RCC 7860 (cell line): ENCODE results near the gene RARB.

Experiments
- DNase-seq: peaks from one replicate; pipeline ENCODE4 v3.0.0-alpha.2; 2015; ENCODE audit warnings: low spot score
- FAIRE-seq: peaks from 2 replicates; lab custom pipeline; 2012; peaks lifted over from hg19 to GRCh38; lab: Jason Lieb, UNC

RARB gene

DNA sequence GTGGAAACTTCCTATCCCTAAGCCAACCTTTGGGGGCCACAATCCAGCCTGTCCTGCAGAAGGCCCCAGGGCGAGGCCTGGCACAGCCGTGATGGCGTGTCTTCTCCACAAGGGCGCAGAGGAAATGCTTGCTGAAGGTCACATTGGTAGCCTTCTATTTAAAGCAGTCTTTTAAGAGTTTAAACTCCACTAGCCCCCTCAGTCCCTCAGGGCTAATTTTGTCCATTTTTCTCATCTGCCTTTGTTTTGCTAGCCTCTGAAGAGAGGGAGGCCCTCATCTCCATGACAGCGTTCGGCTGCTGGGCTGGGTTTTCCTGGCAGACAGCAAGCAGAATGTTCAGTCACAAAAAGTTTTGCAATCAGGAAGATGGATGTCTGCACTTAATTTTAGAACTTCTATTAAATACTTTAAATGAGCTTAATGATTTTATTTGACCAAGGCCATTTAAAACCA is 40.8 kb downstream of the RARB start:
- FAIRE-seq (no peak), DNase-seq (no peak)

DNA sequence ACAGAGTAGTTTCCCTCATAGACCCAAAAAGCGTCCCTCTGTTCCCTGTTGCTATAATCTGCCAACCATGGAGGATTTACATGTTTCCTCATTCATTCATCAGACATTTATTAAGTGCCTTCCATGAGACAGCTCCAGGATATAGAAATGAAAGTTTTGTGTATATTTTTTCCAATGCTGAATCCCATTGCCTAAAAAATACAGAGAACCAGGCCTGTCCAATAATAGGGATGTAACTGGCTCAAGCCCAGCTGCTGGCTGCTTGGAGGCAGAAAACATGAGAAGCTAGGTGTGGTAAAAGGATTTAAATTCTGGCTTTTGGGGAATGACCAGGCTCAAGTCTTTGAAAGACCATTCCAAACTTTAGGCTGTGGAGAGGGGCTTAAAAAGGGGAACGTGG is 41.5 kb downstream of the RARB start:
- FAIRE-seq (no peak), DNase-seq (no peak)

DNA sequence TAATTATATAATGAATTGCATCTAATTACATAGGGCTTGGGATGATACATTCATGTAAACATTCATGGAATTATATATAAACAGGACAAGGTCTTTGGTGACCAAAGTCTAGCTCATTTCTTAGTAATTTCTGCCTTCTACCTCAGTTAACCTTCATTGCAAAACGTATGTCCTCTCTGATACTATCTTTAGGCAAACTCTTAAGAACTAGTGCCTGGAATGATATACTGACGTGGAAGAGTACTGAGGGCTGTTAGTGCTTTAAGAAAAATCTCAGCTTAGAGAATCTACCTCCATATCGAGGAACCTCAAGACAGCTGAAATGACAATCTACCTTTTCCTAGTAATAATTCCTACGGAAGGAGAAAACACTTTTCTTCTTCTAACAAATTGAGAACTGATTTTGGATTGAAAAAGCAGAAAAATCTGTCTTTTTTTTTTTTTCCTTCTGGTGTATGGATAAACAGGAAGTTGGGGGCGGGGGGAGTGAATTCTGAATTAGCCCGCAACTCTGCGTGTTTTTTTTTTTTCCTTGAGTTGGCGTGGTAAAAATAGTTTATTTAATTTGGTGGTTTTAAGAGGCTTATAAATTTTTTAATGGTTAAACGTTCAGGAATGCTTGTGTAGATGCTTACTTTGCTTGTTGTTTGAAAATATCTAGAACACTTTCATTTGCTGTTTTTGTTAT is 43.2 kb downstream of the RARB start:
- DNase-seq (no peak), FAIRE-seq (no peak)

DNA sequence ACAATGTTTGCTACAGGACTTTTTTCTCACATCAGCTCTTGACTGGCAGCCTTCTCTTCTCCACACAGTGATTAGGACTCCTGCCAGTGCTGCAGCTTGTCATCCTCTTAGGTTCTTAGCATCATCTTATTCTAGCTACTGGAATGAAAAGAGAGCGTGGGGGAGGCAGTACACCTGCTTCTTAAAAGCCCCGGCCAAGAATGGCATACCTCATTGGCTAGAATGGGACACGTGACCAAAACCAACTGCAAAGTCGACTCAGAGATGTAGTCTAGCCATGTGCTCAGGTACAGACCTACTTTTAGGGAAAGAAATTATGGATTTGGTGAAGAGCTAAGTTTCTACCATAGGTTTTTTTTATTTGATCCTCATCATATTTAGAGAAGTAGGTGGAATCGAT is 44.1 kb downstream of the RARB start:
- DNase-seq, result no peak
- FAIRE-seq, result no peak

DNA sequence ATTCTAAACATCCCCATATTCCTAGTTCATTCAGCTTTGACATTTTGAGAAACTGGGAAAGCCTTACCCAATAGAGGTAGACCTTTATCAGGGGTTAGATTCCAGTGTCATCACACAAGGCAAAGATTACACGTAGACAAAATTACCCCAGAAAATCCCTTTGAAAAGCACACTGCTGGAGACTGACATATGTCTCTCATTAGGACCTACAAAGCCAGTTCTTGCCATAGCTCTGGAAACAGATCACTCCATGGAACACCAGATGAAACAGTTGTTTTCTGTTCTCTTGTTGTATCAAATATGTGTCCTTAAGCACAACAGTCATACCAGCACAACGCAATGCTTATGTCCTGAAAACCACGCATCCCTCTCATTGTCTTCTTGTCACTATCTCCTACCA is 44.7 kb downstream of the RARB start:
- no peak for DNase-seq
- FAIRE-seq, result no peak

DNA sequence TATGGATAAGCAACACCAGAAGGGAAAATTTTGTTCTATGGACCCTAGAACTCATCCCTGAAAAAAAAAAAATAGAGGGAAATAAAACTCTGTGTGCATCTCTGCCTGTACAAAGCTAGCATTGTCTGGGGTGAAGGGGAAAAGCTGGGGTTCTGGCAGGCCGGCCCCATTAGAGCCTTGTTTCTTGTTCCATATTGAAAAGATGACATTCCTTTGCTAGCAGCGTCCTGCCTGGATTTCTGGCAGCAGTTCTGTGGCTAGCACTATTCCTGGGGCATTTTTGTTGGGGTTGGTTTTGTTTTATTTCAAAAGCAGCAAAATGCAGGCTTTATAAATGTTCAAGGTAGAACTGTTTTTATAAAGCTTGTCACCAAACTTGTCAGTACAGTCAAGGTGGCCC is 45.2 kb downstream of the RARB start:
- no peak for FAIRE-seq

DNA sequence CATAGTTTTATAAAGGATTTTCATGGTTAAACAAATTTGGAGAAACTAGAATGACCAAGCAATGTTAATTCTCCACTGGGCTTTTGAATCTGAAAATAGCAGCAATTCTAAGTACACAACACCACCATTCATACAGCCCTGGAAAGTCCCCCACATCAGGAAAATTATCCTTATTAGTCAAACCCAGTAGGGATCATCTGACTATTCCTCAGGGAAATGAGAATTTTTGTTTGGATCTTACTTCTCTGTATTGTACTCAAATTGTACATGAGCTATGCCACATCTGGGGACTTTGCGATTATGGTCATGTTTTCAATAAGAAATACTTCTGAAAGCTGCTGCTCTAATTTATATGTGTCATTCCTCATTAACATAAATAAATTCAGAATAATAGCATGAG is 46.0 kb downstream of the RARB start:
- FAIRE-seq, result no peak
- no peak for DNase-seq

More for the DNA sequence above, 45.2 kb downstream of the RARB start:
- no peak for DNase-seq

DNA sequence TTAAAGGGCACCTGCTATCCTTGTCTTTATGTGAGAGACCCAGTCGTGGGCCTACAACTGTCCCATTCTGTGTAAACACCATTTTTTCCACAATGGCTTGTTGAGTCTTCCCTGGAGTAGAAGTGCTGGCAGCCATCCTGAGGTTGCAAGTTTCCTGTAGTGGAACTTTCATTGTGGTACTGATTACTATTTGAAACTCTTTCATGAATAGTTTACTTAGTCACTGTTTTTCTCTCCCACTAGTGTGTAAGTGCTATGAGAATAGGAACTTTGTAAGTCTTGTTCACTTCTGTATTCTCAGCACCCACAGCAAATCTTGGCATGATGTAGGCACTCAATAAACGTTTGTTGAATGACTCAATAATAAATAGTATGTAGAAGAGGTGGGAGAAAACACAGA is 48.6 kb downstream of the RARB start:
- no peak for FAIRE-seq
- DNase-seq, result no peak

DNA sequence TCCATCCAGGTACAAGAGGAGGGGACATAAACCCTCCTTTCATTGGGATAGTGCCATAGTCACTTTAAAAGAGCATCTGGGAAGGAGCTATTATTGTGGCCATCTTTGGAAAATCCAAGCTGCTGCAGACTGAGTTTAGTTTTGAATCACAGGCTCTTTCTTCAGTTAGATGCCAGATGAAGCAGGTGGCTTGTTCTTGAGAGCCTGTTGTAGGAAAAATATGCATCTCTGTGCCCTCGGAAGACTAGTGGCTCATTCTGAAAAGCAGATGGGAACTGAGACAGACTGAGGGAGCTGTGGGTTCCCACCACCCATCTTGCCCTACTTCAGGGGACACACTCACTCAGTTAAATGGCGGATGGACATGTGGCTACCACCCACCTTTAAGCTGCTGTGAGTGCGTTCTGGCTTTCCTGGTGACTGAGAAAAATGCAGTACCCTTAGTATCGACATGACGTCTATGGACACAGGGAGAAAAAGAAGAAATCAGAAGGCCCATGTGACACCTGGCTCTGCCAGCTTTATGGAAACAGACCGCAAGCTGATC is 50.2 kb downstream of the RARB start:
- FAIRE-seq, result no peak
- no peak for DNase-seq

DNA sequence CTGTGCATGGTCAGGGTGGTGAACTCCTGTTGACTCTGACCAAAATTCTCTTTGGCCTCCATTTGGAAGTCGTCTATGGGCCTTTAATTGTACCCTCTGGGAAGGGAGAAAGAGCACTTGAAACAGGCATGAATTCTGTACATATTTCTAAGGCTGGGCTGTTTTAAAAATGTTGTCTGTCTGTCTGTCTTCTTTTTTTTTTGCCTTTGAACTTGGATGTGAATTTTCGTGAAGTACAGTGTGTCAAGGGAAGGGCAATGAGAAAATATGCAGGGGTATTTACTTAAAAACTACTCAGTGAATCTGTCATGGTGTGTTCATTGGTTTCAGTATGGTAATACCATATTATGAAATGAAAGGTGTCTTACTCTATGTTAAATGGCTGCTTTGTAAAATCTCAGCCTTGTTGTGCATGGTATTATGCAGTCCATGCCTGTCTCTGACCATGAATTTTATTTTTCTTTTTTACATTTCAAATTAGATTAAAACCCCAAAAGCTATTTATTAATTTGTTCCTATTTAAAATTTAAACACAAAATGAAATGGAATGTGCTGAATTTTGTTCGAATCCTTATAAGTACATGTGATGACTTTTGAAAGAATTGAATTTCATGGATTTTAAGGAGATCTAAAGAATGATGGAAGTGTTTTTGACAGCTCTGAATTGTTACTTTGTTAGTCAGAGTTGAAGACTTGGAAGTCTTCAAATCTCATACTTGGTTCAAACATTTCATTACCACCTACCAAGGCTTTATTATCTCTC is 51.1 kb downstream of the RARB start:
- no peak for FAIRE-seq
- no peak for DNase-seq

DNA sequence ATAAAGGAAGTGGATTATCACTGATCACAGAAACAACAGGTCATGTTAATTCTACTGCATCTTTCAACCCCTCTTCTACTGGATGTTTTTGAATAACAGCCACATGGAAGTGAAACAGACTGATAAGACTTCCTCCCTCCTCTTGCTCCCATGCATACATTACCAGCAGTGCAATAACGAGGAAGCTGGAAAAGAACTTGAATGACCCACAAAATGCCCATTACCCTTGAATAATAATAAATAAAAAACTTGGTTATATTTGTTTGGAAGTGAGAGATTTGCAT is 51.6 kb downstream of the RARB start:
- DNase-seq, result no peak
- no peak for FAIRE-seq

DNA sequence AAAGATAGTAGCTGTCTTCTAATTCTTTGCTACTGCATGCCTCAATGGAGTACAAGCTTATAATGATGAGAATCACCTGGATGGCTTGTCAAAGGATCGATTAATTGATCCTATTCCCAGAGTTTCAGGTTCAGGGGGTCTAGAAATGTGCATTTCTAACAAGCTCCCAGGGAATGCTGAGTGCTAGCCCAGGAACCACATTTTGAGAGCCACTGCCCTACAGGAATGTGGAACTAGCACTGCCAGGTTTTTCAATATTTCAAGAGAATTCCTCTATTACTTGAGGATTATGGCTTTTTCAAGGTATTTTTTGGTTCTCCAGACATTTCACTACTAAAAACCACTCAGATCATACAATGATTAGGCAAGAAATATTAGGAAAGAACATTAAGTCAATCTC is 52.7 kb downstream of the RARB start:
- FAIRE-seq (no peak), DNase-seq (no peak)

DNA sequence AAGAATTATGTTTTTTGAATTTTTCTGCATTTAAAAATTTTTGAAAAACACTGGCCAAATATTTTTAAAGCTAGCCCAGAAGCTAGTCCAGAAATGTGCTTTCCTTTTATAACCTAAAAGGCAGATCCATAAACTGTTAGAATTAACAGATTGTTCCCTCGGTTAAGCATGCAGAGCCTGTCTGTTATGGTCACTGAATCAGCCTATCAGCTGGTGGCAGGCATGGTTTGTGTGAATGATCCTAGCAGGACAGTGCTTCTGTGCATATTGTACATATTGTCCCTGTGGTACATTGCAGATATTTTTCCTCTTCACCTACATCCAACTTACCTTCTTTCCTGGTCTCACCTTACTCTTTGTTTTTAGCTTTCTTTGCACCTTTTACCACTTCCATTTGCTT is 53.3 kb downstream of the RARB start:
- DNase-seq (no peak), FAIRE-seq (no peak)

DNA sequence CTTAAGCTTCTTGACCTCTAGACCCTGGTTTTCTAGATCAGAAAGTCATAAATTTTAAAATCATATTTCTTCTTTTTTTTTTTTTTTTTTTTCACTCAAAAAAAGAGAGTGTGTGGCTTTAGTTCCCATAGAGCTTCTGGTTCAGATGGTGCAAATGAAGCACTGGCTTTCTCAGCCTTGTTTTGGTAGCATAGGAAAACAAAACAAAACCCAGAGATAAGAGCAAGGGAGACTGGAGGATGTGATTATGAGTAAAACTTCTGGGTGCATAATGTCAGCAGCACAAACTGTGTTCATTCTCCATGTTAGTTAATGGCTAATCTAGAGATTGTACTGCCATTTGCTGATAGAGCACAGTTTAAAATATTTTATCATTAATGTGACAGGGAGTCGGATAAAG is 55.4 kb downstream of the RARB start:
- FAIRE-seq (no peak), DNase-seq (peak; percentile 45)

DNA sequence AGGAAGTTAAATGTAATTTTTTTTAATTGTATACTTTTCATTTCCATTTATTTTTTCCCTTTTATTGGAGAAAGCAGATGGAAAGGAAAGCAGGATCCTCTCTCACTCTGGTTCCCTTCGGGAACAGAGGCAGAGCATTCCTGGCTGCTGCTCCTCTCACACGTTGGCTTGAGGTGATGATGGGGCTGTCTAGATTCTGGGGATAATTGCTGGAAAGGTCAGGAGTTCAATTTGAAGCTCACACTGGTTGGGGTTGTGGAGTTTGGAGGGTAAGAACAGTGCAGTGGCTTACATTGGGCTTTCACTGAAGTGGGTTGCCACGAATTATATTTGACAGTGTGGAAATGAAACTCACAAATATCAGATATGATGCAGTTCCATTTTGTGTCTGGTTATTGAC is 57.6 kb downstream of the RARB start:
- FAIRE-seq (no peak), DNase-seq (no peak)

DNA sequence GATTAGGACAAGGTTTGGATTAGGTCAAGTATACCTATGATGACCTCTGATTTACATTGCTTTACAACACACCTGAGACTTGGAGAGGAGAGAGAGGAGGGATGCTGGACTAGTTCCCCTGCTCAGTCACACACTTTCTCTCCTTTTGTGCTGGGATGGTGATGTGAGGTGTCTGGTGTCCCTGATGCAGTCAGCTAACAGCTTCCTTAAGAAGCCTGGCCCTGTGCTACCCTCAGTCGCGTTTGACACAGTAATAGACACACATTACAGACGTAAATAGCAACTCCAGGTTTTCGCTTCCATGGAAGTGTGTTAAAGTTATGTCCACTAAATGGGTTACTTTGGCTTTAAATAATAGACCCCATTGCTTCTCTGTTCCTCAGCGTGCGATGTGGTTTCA is 58.9 kb downstream of the RARB start:
- FAIRE-seq (no peak), DNase-seq (no peak)

DNA sequence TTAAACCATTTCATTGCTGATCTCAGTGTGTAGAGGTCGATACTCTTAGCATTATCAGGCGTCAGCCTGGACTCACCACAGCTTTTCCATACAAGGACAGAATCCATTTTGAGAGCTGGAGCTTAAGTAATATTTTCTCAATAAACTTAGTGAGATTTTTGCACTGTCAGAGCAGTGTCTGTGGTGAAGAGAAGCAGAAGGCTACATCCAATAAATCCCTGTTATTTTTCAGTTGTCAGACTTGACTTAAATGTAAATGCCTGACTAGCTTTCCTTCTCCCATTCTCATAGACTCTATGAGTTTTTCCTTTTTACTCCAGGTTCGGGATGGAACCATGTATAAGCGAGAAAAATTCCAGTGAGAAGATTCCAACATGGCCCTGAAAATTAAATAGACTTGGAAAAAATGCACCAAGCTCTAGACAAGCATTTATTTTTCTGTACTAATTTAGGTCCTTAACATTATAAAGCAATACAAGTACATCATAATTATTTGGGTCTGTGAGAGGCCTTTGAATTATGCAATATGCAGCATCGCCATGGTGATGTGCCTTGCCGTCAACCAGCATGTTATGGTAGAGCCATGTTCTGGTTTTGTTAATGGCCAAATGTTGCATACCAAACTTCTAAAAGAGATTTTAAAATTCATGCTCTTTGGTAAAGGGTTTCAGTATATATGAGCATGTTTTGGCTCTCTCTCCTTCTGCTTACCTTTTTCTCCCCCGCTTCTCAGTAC is 62.0 kb downstream of the RARB start:
- no peak for FAIRE-seq
- no peak for DNase-seq

DNA sequence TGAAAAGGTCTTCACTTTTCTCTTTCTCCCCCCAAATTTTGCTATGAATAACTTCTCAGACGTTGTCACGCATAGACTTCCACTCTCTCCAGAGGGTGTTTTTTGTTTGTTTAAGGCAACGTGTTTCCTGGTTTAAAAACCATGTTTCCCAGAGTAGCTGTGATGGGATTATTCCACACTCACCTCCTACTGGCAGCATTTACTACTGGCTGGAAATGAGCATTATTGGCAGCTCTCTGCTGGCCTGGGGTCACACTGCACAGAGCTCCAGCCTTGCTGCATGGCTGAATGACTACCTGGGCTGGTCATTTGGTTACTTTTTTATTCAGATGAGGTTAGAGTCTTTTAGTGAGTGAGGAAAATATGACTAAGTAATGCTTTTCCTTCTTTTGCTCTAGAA is 65.2 kb downstream of the RARB start:
- FAIRE-seq, result no peak
- peak; percentile 77 for DNase-seq

DNA sequence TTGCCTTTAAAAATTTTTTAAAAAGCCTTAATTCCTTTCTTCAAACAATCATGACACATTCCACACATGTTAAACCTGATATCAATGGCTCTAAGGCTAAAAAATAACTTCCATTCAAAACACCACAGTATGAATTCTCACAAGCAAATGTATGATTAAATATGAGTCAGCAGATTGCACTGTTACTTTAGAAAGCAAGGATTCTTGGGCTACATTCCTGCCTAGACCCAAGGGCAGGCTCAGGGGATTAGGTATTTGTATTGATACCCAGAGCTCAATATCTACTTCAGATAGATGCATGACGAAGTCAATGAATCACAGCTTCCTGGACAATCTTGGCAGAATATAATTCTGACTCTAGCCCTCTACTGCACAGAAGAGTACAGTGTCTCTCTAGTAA is 65.7 kb downstream of the RARB start:
- peak; percentile 88 for DNase-seq
- peak; percentile 11 for FAIRE-seq

DNA sequence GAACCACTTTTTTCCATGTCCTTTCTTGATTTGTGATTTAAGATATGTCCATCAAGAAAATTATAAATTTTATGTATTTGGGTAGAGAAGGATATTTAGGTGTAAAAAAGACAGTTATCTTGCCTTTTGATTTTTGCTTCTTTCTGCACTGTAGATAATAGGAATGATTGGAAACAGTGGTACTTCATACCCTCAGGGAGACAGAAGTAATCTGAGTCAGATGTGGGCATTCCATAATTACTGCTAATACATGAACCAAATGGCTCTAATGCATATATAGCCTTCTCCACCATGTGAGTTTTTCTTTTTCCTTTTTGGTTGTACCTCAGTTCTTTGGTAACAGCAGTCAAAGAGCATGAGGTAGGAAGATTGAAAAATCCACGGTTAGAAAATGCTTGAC is 67.2 kb downstream of the RARB start:
- FAIRE-seq (no peak), DNase-seq (no peak)

DNA sequence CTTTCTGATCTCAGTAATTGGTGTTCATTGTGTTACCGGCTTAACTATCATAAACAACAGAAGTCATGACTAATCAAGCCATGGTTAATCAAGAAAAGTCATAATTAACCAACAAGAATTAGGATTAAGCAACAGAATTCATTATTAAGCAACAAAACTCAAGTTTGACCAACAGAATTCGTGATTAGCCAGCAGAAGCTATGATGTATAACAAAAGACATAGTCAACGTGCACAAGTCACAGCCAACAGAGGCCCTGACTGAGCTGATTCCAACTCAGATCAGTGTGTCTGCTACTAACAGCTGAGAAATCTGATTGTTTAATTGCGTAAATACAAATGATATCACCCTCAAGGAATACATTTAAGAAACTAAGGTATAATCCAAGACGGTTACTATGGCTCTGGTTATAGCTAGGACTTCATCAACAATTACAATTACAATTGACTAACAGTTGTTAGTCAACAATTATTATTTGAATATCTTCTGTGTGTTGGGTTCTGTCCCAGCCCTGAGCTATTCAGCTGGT is 67.7 kb downstream of the RARB start:
- DNase-seq, result no peak
- no peak for FAIRE-seq

DNA sequence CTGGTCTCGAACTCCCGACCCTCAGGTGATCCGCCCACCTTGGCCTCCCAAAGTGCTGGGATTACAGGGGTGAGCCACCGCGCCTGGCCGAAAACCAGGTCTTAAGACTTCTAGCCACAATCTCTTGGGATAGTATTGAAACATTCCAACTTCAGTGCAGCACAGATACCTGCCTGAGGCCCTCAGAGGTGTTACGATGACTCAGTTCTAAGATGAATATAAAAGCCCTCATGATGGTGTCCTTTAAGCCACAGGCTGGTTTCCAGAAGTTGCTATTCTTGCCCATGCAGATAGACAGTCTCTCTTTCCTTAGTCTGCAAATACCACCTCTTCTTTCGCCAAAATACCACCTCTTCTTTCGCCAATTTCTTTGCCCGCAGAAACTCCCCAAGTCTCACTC is 69.0 kb downstream of the RARB start:
- no peak for DNase-seq
- FAIRE-seq, result no peak
